ENCODE data around the gene ZFYVE28.

DNA sequence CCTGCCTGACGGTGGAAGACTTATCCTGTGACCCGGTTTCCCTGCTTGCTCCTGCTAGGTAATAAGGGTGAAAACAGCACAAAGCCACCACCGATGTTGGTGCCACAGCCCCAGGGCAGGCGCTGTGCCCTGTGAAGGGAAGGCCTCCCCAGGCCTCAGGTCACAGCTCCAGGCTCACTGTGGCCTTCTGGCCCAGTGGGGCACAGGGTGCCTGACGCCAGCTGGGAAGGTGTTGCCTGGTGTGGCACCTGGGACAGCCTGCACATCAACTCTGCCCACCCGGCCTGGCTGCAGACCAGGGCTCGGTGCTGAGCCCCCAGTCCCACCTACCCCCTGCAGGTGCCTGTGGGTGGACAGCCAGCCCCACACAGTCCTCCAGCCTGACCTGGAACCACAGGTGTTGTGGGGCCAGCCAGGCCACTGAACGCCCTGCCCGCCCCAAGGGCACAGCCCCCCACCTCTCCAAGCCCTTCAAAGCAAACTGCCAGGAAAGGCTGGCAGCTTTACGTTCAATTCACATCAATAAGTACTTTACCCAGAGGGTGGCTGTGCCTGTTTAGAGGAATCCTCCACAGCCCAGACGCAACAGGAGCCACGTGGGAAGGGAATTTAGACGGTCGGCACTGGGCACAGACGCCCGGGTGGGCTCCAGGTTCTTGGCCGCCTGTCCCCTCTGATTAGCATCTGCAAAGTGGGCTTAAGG is 54.3 kb downstream of the ZFYVE28 start:
- TF ChIP-seq, protein P1, sequence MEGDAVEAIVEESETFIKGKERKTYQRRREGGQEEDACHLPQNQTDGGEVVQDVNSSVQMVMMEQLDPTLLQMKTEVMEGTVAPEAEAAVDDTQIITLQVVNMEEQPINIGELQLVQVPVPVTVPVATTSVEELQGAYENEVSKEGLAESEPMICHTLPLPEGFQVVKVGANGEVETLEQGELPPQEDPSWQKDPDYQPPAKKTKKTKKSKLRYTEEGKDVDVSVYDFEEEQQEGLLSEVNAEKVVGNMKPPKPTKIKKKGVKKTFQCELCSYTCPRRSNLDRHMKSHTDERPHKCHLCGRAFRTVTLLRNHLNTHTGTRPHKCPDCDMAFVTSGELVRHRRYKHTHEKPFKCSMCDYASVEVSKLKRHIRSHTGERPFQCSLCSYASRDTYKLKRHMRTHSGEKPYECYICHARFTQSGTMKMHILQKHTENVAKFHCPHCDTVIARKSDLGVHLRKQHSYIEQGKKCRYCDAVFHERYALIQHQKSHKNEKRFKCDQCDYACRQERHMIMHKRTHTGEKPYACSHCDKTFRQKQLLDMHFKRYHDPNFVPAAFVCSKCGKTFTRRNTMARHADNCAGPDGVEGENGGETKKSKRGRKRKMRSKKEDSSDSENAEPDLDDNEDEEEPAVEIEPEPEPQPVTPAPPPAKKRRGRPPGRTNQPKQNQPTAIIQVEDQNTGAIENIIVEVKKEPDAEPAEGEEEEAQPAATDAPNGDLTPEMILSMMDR (IDR thresholded peaks at IDR 0.05) = no peak
- no peak for TF ChIP-seq POLR2A (IDR thresholded peaks at IDR 0.05)
